Stimulated activated naive B cell treated with anti-CD40 and anti-IgM and Interleukin-4, amounts not matched to agents 10 μg/mL and 1 μg/mL and 100 μg/mL, for 72 hours (primary cell): ENCODE results near the gene ZSWIM6.

Source experiments
- ATAC-seq, 2 donors: fragments of 150-1000 bp; cut with Tn5 transposase; replicated peaks; 2 replicates each; pipeline ENCODE4 v1.10.0; 2021; ENCODE audit warnings: moderate library complexity in 1 of 2
- DNase-seq: peaks from one replicate; pipeline ENCODE4 v3.0.0; 2021
- H3K27ac Mint-ChIP-seq: one replicate; pipeline ENCODE4 v1.8.0; 2022; ENCODE audit warnings: mild to moderate bottlenecking, mixed read lengths
- H3K27me3 Mint-ChIP-seq, 2 donors: one replicate each; pipeline ENCODE4 v1.8.0; 2022; ENCODE audit warnings: mixed read lengths in 2 of 2
- H3K36me3 Mint-ChIP-seq, 2 donors: one replicate each; pipeline ENCODE4 v1.8.0; 2022; ENCODE audit warnings: mixed read lengths in 2 of 2, mild to moderate bottlenecking in 1 of 2
- H3K4me1 Mint-ChIP-seq, 2 donors: one replicate each; pipeline ENCODE4 v1.8.0; 2022; ENCODE audit warnings: mixed read lengths in 2 of 2, mild to moderate bottlenecking in 1 of 2
- H3K4me3 Mint-ChIP-seq, 2 donors: one replicate each; pipeline ENCODE4 v1.8.0; 2022; ENCODE audit warnings: mild to moderate bottlenecking in 2 of 2, mixed read lengths in 2 of 2, moderate library complexity in 1 of 2
- H3K9me3 Mint-ChIP-seq, 2 donors: one replicate each; pipeline ENCODE4 v1.8.0; 2022; ENCODE audit warnings: mixed read lengths in 2 of 2, mild to moderate bottlenecking in 1 of 2

The ZSWIM6 gene

DNA sequence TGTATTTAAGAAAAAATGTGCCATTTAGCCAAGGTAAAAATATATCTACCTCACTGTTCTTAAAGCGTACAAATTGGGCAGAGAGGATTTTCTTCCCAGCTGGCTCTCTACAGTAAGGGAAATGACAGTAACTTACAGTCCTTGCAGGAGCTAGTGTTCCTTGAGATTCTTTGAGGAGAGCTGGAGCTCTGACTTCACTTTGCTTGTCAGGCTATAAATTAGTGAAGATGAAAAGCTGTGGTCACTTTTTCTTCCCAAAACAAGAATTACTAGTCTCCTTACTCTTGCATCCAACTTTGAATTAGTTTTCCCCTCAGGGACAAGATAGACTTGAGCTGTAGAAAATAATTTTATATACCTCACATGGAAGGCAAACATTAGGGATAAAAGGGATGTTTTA is 129.9 kb downstream of the ZSWIM6 start:
- Mint-ChIP-seq H3K4me1 (peaks cover 11 to 20% of the 10 kb centered on the region in 2 donors), H3K36me3 (no peaks in the 10 kb centered on the region), H3K4me3 (no peak overlapping the region), H3K27me3 (no peaks in the 10 kb centered on the region), H3K9me3 (no peaks in the 10 kb centered on the region), H3K27ac (no peak overlapping the region)
- DNase-seq, result no peak
- ATAC-seq, result no peak

DNA sequence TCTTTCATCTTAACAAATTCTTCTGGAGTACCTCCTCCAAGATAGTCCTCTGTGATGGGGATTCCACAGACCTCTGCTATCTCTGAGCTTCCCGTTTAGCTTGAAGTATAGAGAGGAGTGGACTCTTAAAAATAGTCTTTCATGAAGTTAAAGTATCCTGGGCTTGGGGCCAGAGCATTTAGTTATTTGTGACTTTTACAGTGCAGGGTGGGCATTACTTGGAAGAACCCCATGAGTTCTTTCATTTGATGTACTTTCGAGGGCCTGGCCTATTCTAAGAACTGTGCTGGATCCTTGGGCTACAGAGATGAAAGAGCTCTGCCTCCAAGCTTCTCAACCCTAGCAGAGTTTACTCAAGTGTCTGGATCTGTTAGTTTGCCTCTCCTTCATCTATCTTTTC is 131.5 kb downstream of the ZSWIM6 start:
- H3K4me1 Mint-ChIP-seq, result peaks cover 15 to 25% of the 10 kb centered on the region in 2 donors
- ATAC-seq, result no peak

DNA sequence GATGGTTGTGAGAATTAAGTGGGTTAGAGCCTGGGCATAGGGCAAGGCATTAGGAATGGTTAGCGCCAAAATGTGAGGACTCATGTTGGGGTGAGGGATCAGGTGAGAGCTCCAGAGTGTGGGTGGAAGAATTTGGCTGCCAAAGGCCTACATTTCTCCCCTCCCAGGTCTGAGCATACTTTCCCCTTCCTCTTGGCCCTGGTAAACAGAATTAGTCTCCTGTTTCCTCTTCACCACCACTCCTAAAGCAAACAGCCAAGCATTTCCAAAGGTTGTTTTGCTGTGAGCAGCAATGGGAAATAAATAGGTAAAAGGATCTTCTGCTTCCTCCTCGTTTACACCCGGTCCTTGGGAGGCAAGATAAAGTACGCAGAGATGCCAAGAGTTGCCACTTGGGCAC is 132.5 kb downstream of the ZSWIM6 start:
- no peak for ATAC-seq
- peaks cover 15 to 25% of the 10 kb centered on the region in 2 donors for H3K4me1 Mint-ChIP-seq
- no peak for DNase-seq
- H3K9me3 Mint-ChIP-seq, result no peaks in the 10 kb centered on the region
- peak overlapping the region; percentile 89 for H3K27ac Mint-ChIP-seq
- no peaks in the 10 kb centered on the region for H3K27me3 Mint-ChIP-seq
- H3K4me3 Mint-ChIP-seq, result no peak overlapping the region
- H3K36me3 Mint-ChIP-seq, result no peaks in the 10 kb centered on the region

More for the DNA sequence above, 131.5 kb downstream of the ZSWIM6 start:
- Mint-ChIP-seq H3K27me3 (no peaks in the 10 kb centered on the region), H3K9me3 (no peaks in the 10 kb centered on the region), H3K36me3 (no peaks in the 10 kb centered on the region), H3K4me3 (no peak overlapping the region), H3K27ac (no peak overlapping the region)
- no peak for DNase-seq

DNA sequence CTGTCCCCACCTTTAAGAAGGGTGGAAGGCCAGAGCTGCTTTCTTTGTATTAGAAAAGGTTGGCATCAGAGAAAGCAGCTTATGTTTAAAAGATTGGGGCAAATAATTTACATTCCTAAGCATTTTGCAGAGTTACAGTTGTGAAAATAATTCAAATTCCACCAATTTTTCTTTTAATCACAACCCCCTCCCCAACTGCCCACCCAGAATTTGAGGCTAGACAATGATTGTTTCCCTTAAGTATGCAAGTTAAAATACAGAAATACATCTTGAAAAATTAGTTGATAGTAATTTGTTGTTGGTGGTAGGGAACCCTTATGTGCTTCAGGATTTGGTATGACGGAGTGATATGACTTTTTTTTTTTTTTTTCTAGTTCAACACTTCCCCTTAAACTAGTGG is 133.0 kb downstream of the ZSWIM6 start:
- Mint-ChIP-seq H3K36me3 (no peaks in the 10 kb centered on the region), H3K27me3 (no peaks in the 10 kb centered on the region), H3K9me3 (no peaks in the 10 kb centered on the region), H3K27ac (no peak overlapping the region), H3K4me3 (no peak overlapping the region), H3K4me1 (peaks cover 17 to 31% of the 10 kb centered on the region in 2 donors)
- DNase-seq (no peak), ATAC-seq (no peak)

DNA sequence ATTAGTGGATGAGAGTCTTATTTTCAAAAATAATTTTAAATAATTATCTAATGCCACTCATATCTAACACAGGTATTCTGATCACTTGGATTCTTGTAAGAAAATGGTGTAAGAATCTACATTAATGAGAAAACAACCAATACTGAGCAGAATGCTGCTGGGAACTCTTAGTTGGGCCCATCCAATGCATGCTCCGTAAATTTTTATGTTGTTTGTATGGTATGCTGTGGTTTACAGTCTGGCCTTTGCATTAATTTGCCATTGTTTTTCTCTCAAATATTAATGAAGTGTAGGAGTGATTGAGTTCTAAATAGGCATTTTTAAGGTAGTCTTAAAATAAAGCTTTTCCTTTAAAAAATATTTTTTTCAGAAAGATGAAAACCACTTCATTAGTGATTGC is 133.4 kb downstream of the ZSWIM6 start:
- no peaks in the 10 kb centered on the region for H3K9me3 Mint-ChIP-seq
- peaks cover 16 to 33% of the 10 kb centered on the region in 2 donors for H3K4me1 Mint-ChIP-seq
- no peak for ATAC-seq
- no peak overlapping the region for H3K27ac Mint-ChIP-seq
- H3K36me3 Mint-ChIP-seq, result no peaks in the 10 kb centered on the region
- no peak for DNase-seq
- no peak overlapping the region for H3K4me3 Mint-ChIP-seq
- H3K27me3 Mint-ChIP-seq, result no peaks in the 10 kb centered on the region

DNA sequence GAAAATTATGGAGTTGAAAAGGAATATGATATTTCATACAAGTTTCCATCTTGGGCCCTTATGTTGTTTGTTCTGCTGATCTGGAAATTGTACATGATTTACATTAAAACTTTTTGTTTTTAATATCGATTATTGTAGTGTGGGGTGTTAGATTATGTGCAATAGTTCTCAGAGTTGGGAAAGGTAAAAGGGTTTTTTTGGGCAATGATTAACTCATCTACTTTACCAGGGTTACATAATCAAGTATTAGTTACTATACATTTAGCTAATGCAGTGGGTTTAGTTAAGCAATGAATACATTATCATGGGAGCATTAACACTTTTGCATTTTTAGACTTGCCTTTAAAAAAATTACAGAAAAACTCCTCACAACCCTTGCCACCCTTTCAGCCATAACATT is 134.0 kb downstream of the ZSWIM6 start:
- Mint-ChIP-seq H3K27ac (no peak overlapping the region), H3K4me3 (no peak overlapping the region), H3K36me3 (peaks cover 0 to under 1% of the 10 kb centered on the region in 2 donors), H3K9me3 (peaks cover 0 to 3% of the 10 kb centered on the region in 2 donors), H3K27me3 (no peaks in the 10 kb centered on the region), H3K4me1 (peaks cover 15 to 35% of the 10 kb centered on the region in 2 donors)
- DNase-seq (no peak), ATAC-seq (no peak)

DNA sequence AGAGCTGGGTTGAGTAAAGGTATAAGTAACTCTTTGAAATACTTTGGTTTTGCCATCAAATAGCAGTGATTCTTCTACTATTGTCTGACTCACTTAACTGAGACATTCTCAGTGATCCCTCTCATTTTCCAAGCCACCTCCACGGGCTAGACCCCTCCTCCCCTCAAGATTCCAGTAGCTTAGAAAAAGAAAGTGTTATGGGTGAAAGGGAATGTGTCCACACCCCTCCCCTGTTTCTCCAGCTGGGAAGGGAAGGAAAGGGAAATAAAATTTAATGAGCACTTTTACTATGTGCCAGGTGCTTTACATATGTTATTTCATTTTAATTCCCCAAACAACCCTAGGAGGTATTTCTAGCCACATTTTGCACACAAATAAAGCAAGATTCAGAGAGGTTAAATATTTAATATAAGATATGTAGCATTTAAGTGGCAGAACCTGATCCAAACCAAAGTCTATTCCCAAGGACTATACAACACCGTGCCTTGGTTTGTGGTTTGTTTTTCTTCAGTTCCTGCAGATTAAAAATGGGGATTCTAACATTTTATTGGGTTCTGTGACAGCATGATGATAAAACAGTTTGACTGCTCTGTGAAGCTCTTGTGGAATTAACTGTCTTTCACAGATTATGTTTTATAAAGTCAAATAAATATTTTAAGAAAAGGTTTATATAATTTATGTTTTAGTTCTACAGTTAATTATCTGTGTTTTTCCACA is 135.9 kb downstream of the ZSWIM6 start:
- Mint-ChIP-seq H3K27ac (no peak overlapping the region), H3K36me3 (peaks cover 0 to 10% of the 10 kb centered on the region in 2 donors), H3K9me3 (peaks cover 0 to 6% of the 10 kb centered on the region in 2 donors), H3K4me3 (no peak overlapping the region), H3K4me1 (peaks cover 20 to 45% of the 10 kb centered on the region in 2 donors), H3K27me3 (no peaks in the 10 kb centered on the region)
- DNase-seq (no peak), ATAC-seq (no peak)

DNA sequence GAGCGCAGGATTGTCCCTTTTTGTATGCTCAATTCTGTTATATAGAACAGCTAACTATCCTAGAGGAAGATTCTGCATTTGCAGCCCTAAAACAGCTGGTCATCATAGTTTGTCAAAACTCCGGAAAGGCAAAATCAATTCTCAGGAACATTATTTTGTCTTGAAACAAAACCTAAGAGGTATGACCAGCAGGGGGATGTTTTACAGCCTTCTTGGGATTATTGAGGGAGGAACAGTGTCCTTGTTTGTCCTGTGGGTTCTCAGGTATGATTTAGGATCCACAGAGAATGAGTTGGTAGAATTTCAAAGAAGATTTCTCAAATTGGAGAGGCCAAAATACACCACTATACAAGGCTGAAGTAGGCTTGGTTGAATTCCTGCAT is 136.4 kb downstream of the ZSWIM6 start:
- ATAC-seq (no peak), DNase-seq (no peak)
- Mint-ChIP-seq H3K27me3 (no peaks in the 10 kb centered on the region), H3K27ac (no peak overlapping the region), H3K9me3 (peaks cover 0 to 6% of the 10 kb centered on the region in 2 donors), H3K4me3 (no peak overlapping the region), H3K4me1 (peaks cover 20 to 42% of the 10 kb centered on the region in 2 donors), H3K36me3 (peaks cover 0 to 10% of the 10 kb centered on the region in 2 donors)

DNA sequence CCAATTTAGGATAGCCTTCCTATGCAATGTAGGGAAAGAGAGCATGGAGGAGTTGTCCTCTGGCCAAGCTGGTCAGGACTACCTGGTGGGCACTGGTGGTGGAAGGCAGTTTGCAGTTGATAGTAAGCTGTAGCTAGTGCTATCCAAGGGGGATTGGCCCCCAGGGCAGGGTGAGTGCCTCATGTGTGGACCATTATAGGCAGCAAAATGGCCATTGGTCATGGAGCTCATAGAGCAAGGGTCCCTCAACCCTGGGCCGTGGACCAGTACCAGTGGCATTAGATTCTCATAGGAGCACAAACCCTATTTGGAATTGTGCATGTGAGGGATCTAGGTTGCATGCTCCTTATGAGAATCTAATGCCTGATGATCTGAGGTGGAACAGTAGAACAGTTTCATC is 139.3 kb downstream of the ZSWIM6 start:
- no peak for DNase-seq
- H3K9me3 Mint-ChIP-seq, result peaks cover 0 to 6% of the 10 kb centered on the region in 2 donors
- no peak overlapping the region for H3K4me3 Mint-ChIP-seq
- no peaks in the 10 kb centered on the region for H3K27me3 Mint-ChIP-seq
- H3K36me3 Mint-ChIP-seq, result peaks cover 0 to 19% of the 10 kb centered on the region in 2 donors
- peaks cover 15 to 32% of the 10 kb centered on the region in 2 donors for H3K4me1 Mint-ChIP-seq
- no peak for ATAC-seq
- no peak overlapping the region for H3K27ac Mint-ChIP-seq

DNA sequence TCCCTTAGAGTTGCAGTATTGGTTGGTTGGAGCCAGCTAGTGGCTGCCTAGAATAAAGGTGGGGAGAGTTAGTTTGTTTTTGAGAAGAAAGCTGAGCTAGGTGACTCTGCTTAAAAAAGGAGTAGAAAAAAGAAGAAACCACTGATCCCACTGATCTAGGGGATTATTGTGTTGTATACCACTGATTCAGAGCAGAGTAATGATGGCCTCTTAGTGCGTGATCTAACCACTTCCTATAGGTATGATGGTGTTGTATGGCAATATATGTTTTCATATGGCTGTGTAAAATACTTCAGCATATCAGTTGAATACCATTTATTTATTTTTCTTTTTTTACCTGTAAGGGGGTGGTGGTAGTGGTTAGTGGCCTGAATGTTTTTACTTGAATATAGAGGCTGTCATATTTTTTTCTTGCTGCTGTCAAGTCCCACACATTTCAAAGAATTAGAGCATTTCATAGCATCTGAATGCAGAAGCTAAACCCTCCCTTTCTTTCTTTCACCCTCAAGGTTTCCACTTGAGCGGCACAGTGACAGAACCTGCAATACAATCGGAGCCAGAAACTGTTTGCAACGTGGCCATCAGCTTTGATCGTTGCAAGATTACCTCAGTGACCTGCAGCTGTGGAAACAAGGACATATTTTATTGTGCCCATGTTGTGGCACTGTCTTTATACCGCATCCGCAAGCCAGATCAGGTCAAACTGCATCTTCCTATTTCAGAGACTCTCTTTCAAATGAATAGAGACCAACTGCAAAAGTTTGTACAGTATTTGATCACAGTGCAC is 140.3 kb downstream of the ZSWIM6 start:
- Mint-ChIP-seq H3K27ac (no peak overlapping the region), H3K9me3 (peaks cover 0 to 6% of the 10 kb centered on the region in 2 donors), H3K36me3 (peaks cover 0 to 20% of the 10 kb centered on the region in 2 donors), H3K27me3 (no peaks in the 10 kb centered on the region), H3K4me3 (no peak overlapping the region), H3K4me1 (peaks cover 15 to 32% of the 10 kb centered on the region in 2 donors)
- DNase-seq (no peak), ATAC-seq (no peak)

DNA sequence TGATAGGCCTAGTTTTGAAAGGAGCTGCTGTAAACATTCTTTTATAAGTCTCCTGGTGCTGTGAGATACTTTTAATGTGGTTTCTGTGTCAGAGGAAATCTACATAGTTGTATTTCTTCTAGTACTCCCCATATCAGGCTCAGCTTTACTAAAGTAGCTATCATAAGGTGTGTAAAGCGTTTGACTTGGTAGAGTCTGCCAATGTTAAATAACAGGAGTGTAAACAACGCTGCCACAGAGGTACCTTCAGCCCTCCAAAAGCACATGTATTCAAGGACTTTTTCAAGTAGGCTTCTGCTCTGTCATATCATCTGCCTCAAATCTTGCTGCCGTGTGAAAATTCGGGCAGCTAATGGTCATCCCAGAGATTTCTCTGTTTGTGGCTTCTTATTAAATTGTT is 142.7 kb downstream of the ZSWIM6 start:
- ATAC-seq (no peak), DNase-seq (no peak)
- Mint-ChIP-seq H3K4me1 (peaks cover 14 to 24% of the 10 kb centered on the region in 2 donors), H3K9me3 (peaks cover 0 to 6% of the 10 kb centered on the region in 2 donors), H3K36me3 (peaks cover 2 to 30% of the 10 kb centered on the region in 2 donors), H3K27ac (no peak overlapping the region), H3K27me3 (no peaks in the 10 kb centered on the region), H3K4me3 (no peak overlapping the region)

DNA sequence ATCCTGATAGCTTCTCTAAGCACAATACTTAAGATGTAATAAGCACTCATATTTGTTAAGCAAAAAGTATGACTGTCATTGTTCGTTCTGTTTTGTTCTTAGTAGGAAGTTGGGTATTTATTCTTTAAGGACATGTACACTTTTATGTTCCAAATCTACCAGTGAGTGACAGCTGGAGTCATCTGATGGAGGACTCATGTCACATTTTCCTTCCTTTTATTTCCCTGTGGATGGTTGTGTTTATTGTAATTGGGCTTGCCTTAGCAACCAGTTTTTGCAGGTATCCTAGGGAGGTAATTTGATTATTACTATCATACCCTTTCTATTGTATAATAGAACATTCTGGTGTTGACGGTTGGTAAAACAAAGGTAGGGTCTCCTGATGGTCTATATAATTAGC is 145.7 kb downstream of the ZSWIM6 start:
- ATAC-seq, result no peak

DNA sequence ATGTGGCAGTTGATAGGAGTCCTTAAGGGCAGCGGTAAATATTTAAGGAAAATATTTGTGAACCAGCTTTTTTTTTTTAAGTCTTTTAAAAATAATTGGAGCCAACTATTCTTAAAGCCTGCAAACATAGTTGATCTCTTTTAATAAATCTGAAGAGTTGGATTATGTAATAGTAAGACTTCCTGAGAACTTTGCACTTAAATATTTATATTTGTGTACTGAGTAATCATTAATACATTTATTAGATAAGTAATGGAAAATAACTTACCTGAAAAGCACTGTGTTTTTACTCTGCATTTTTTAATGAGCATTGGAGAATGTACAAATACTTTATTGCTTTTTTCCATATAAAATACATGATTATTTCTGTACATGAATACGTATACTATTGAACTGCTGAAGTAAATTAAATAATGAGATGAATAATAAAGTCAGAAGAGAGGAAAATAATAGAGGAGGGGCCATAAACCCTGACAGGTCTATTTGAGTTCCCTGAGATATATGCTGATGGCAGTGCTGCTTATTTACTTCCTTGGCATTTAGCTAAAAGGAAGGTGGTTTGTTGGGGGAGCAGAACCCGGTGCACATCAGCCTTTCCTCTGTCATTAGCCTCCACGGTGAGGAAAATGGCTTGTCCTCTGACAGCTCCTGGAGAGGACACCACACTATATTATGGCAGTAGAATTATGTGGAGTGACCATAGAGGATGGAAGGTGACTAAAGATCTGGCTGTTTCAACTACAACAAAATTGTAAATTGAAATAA is 148.0 kb downstream of the ZSWIM6 start:
- Mint-ChIP-seq H3K9me3 (peaks cover 0 to 2% of the 10 kb centered on the region in 2 donors), H3K36me3 (peaks cover 8 to 28% of the 10 kb centered on the region in 2 donors), H3K4me3 (no peak overlapping the region), H3K4me1 (peaks cover 4 to 5% of the 10 kb centered on the region in 2 donors), H3K27me3 (no peaks in the 10 kb centered on the region), H3K27ac (no peak overlapping the region)
- DNase-seq (no peak), ATAC-seq (no peak)

More for the DNA sequence above, 145.7 kb downstream of the ZSWIM6 start:
- peaks cover 0 to 4% of the 10 kb centered on the region in 2 donors for H3K4me1 Mint-ChIP-seq
- H3K4me3 Mint-ChIP-seq, result no peak overlapping the region
- no peak for DNase-seq
- peaks cover 2 to 23% of the 10 kb centered on the region in 2 donors for H3K36me3 Mint-ChIP-seq
- no peaks in the 10 kb centered on the region for H3K27me3 Mint-ChIP-seq
- no peaks in the 10 kb centered on the region for H3K9me3 Mint-ChIP-seq
- no peak overlapping the region for H3K27ac Mint-ChIP-seq

DNA sequence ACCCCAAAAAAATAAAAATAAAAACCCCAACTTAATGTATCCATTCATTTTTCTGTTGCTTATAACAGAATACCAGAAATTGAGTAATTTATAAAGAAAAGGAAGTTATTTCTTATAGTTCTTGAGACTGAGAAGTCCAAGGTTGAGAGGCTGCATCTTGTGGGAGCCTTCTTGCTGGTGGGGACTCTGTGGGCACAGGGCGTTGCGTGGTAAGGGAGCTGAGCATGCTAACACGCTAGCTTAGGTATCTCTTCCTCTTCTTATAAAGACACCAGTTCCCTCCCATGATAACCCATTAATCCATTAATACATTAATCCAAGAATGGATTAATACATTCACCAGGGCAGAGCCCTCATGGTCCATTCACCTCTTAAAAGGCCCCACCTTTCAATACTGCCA is 150.9 kb downstream of the ZSWIM6 start:
- peaks cover 4 to 7% of the 10 kb centered on the region in 2 donors for H3K4me1 Mint-ChIP-seq
- H3K4me3 Mint-ChIP-seq, result no peak overlapping the region
- H3K9me3 Mint-ChIP-seq, result peaks cover 0 to 2% of the 10 kb centered on the region in 2 donors
- no peak overlapping the region for H3K27ac Mint-ChIP-seq
- H3K27me3 Mint-ChIP-seq, result no peaks in the 10 kb centered on the region
- ATAC-seq (peak; percentile 56 to 82), DNase-seq (no peak)
- peaks cover 16 to 33% of the 10 kb centered on the region in 2 donors for H3K36me3 Mint-ChIP-seq
